IMR-90 (cell line): Measurements from ENCODE around the gene MFSD12. TPM values are rescaled to one million over a fixed set of nuclear protein-coding genes. Genes with fewer than 3 reads are reported as not detected.

ENCODE experiments used
- ATAC-seq: fragments of 200-7000 bp; cut with Tn5 transposase; 2 replicates; pipeline ENCODE4 v1.9.1; 2020; ENCODE audit warnings: low read depth, mild to moderate bottlenecking, moderate library complexity
- BruUV-seq: library from RNA; stranded (reverse); fragments of 400-500 nt; replicated peaks from 2 replicates; lab custom pipeline; 2021; lab: Mats Ljungman, UMichigan
- CTCF ChIA-PET: fragments of 300-600 bp; formaldehyde crosslinking; extraction: SDS; loops from one replicate; lab custom pipeline; 2021; ENCODE audit warnings: antibody characterized with exemption; lab: Yijun Ruan, JAX
- POLR2A ChIA-PET: fragments of 300-600 bp; sonication (Branson Sonifier 250); formaldehyde crosslinking; loops from one replicate; lab custom pipeline; 2022; ENCODE audit warnings: antibody characterized with exemption; ENCODE audit not compliant: unreplicated experiment; lab: Charles Lee
- DNase-seq: peaks from one replicate; pipeline ENCODE4 v3.0.0; 2013
- H2AFZ ChIP-seq: replicated peaks from 2 replicates; pipeline ENCODE3; 2013; ENCODE audit warnings: low read length, mild to moderate bottlenecking; ENCODE audit not compliant: poor library complexity
- H2AK5ac ChIP-seq: 2 replicates; pipeline ENCODE4 v1.6.1; 2013; ENCODE audit warnings: low read depth, low read length, inconsistent platforms
- H2AK9ac ChIP-seq: replicated peaks from 2 replicates; pipeline ENCODE3; 2013; ENCODE audit warnings: mild to moderate bottlenecking, low read depth, low read length, moderate library complexity; ENCODE audit not compliant: poor library complexity
- H2BK120ac ChIP-seq: 2 replicates; pipeline ENCODE4 v1.6.1; 2013; ENCODE audit warnings: low read depth, low read length, inconsistent platforms
- H2BK15ac ChIP-seq: 3 replicates; pipeline ENCODE4 v1.6.1; 2013; ENCODE audit warnings: low read depth, low read length, inconsistent platforms
- H2BK20ac ChIP-seq: 2 replicates; pipeline ENCODE4 v1.6.1; 2013; ENCODE audit warnings: low read depth, mild to moderate bottlenecking, inconsistent platforms, low read length, moderate library complexity
- H2BK5ac ChIP-seq: 2 replicates; pipeline ENCODE4 v1.6.1; 2013; ENCODE audit warnings: mild to moderate bottlenecking, low read depth, low read length, inconsistent platforms; ENCODE audit not compliant: poor library complexity, severe bottlenecking
- H3K14ac ChIP-seq: replicated peaks from 2 replicates; pipeline ENCODE4 v1.6.1; 2013; ENCODE audit warnings: low read depth, low read length, inconsistent platforms
- H3K18ac ChIP-seq: 2 replicates; pipeline ENCODE4 v1.6.1; 2013; ENCODE audit warnings: low read depth, low read length, control low read depth
- H3K23ac ChIP-seq: 2 replicates; pipeline ENCODE4 v1.6.1; 2013; ENCODE audit warnings: low read depth, low read length, inconsistent platforms
- H3K27ac ChIP-seq: 2 replicates; pipeline ENCODE4 v1.5.1; 2013; ENCODE audit warnings: mild to moderate bottlenecking, control low read depth, low read length; ENCODE audit not compliant: insufficient read depth
- H3K27me3 ChIP-seq: 2 replicates; pipeline ENCODE4 v1.6.1; 2013; ENCODE audit warnings: low read length; ENCODE audit not compliant: control insufficient read depth, insufficient read depth
- H3K36me3 ChIP-seq: 2 replicates; pipeline ENCODE4 v1.6.1; 2013; ENCODE audit warnings: low read length, mixed read lengths; ENCODE audit not compliant: control insufficient read depth, insufficient read depth
- H3K4ac ChIP-seq: 2 replicates; pipeline ENCODE4 v1.6.1; 2013; ENCODE audit warnings: low read depth, low read length, inconsistent platforms
- H3K4me1 ChIP-seq: 2 replicates; pipeline ENCODE4 v1.6.1; 2013; ENCODE audit warnings: low read length, mixed read lengths; ENCODE audit not compliant: control insufficient read depth, insufficient read depth
- H3K4me2 ChIP-seq: 2 replicates; pipeline ENCODE4 v1.6.1; 2013; ENCODE audit warnings: low read depth, mild to moderate bottlenecking, control low read depth, low read length, moderate library complexity
- H3K4me3 ChIP-seq: 2 replicates; pipeline ENCODE4 v1.5.1; 2013; ENCODE audit warnings: low read depth, mild to moderate bottlenecking, control low read depth, low read length, moderate library complexity; ENCODE audit not compliant: insufficient read depth
- H3K56ac ChIP-seq: 2 replicates; pipeline ENCODE4 v1.6.1; 2013; ENCODE audit warnings: low read length, inconsistent platforms; ENCODE audit not compliant: insufficient read depth; ENCODE audit errors: extremely low read depth
- H3K79me1 ChIP-seq, 2 experiments: 2 replicates each; pipeline ENCODE4 v1.6.1; 2013; ENCODE audit warnings: low read length in 2 of 2, inconsistent platforms in 1 of 2, low read depth in 1 of 2
- H3K9ac ChIP-seq: 2 replicates; pipeline ENCODE4 v1.6.1; 2013; ENCODE audit warnings: low read depth, low read length, control low read depth
- H3K9me1 ChIP-seq: 2 replicates; pipeline ENCODE4 v1.6.1; 2013; ENCODE audit warnings: low read length, inconsistent platforms; ENCODE audit not compliant: insufficient read depth
- H3K9me3 ChIP-seq: 2 replicates; pipeline ENCODE4 v1.6.1; 2013; ENCODE audit warnings: low read length; ENCODE audit not compliant: control insufficient read depth, insufficient read depth
- H4K20me1 ChIP-seq: 2 replicates; pipeline ENCODE4 v1.6.1; 2013; ENCODE audit warnings: low read length, inconsistent platforms; ENCODE audit not compliant: insufficient read depth
- H4K5ac ChIP-seq: 2 replicates; pipeline ENCODE4 v1.6.1; 2013; ENCODE audit warnings: mild to moderate bottlenecking, low read depth, low read length, control low read depth
- H4K8ac ChIP-seq, 2 experiments: 2 replicates each; pipeline ENCODE4 v1.6.1; 2013; ENCODE audit warnings: low read depth in 2 of 2, low read length in 2 of 2, control low read depth in 1 of 2, inconsistent platforms in 1 of 2
- H4K91ac ChIP-seq: 2 replicates; pipeline ENCODE4 v1.6.1; 2013; ENCODE audit warnings: low read depth, low read length, inconsistent platforms; ENCODE audit not compliant: insufficient read depth
- BHLHE40 ChIP-seq: fragments of 150-350 bp; IDR thresholded peaks from 2 replicates; pipeline ENCODE4 v1.6.1; 2016; ENCODE audit warnings: mild to moderate bottlenecking, low read depth, low read length
- CEBPB ChIP-seq: IDR thresholded peaks from 2 replicates; pipeline ENCODE4 v1.6.1; 2012; ENCODE audit warnings: low read depth, low read length, improper control_type of control experiment
- ELK1 ChIP-seq: fragments of 150-350 bp; IDR thresholded peaks from 2 replicates; pipeline ENCODE4 v1.6.1; 2016; ENCODE audit warnings: low read depth, mild to moderate bottlenecking, low read length, moderate library complexity, borderline replicate concordance
- FOS ChIP-seq: fragments of 150-350 bp; IDR thresholded peaks from 2 replicates; pipeline ENCODE4 v1.6.1; 2016; ENCODE audit warnings: low read depth, low read length
- MAFK ChIP-seq: IDR thresholded peaks from 2 replicates; pipeline ENCODE4 v1.6.1; 2012; ENCODE audit warnings: low read depth, low read length, improper control_type of control experiment
- MXI1 ChIP-seq: IDR thresholded peaks from 2 replicates; pipeline ENCODE4 v1.6.1; 2012; ENCODE audit warnings: low read depth, mild to moderate bottlenecking, low read length, moderate library complexity, borderline replicate concordance
- NFE2L2 ChIP-seq: fragments of 150-350 bp; IDR thresholded peaks from 2 replicates; pipeline ENCODE4 v1.6.1; 2016; ENCODE audit warnings: low read depth, mild to moderate bottlenecking, low read length
- RAD21 ChIP-seq: IDR thresholded peaks from 2 replicates; pipeline ENCODE4 v1.6.1; 2012; ENCODE audit warnings: low read length, improper control_type of control experiment
- RCOR1 ChIP-seq: IDR thresholded peaks from 2 replicates; pipeline ENCODE4 v1.6.1; 2012; ENCODE audit warnings: mild to moderate bottlenecking, low read length, improper control_type of control experiment; ENCODE audit not compliant: insufficient replicate concordance
- RFX5 ChIP-seq: IDR thresholded peaks from 2 replicates; pipeline ENCODE4 v1.8.0; 2012; ENCODE audit warnings: low read depth, mild to moderate bottlenecking, low read length, moderate library complexity
- USF2 ChIP-seq: fragments of 150-350 bp; IDR thresholded peaks from 2 replicates; pipeline ENCODE4 v1.6.1; 2017; ENCODE audit warnings: mild to moderate bottlenecking, antibody characterized with exemption, low read length, low read depth
- WGBS, 2 experiments: methylation state at CpG; one replicate each; pipeline versions ENCODE4 v1.1.5 to v1.1.7; 2013; ENCODE audit warnings: missing lambda C conversion rate in 2 of 2; ENCODE audit not compliant: insufficient read length in 1 of 2; ENCODE audit errors: extremely low coverage in 2 of 2; 5-methylcytosine and 5-hydroxymethylcytosine counted together
- dilution Hi-C: fragments of 300-500 bp; cut with HindIII; formaldehyde crosslinking; loops from one replicate; pipeline ENCODE4 v1.14.3; 2018; ENCODE audit warnings: low sequenced_read_pairs; ENCODE audit not compliant: unreplicated experiment
- in situ Hi-C: fragments of 300-500 bp; cut with MboI; formaldehyde crosslinking; loops from 3 replicates; pipeline ENCODE4 v1.14.3; 2019; ENCODE audit warnings: low sequenced_read_pairs, inconsistent platforms, mixed read lengths
- intact Hi-C: fragments of 100-400 bp; cut with micrococcal nuclease; formaldehyde crosslinking; loops from 2 replicates; pipeline ENCODE4 v1.10.0; 2022
- polyA plus RNA-seq, 3 experiments: library from polyadenylated mRNA; depleted of rRNA; stranded (reverse); fragments of >200 nt; gene quantifications; 2 replicates each; pipeline ENCODE4 v1.2.3, GENCODE V29; 2012; ENCODE audit warnings: low replicate concordance in 1 of 3
- total RNA-seq: library from RNA; depleted of rRNA; stranded (reverse); fragments of >200 nt; gene quantifications from 2 replicates; pipeline ENCODE4 v1.2.3, GENCODE V29; 2012

Gene MFSD12
- total and polyA plus RNA-seq, 2 of the 4 experiments (the other 2 are of a cell fraction) = 20.4 to 77.2 TPM

GRCh38 chr19:3528080-3528479 lies 29.3 kb downstream of the MFSD12 start:
- Histone ChIP-seq H2AK5ac (no peak overlapping the region), H2BK20ac (no peak overlapping the region), H3K4ac (no peak overlapping the region), H3K9me1 (peaks cover 6% of the 10 kb centered on the region; the same call in 1 of the 2 replicates), H3K23ac (no peak overlapping the region), H4K91ac (no peak overlapping the region), H3K18ac (no peak overlapping the region), H3K14ac (no peak overlapping the region), H3K4me1 (no peaks in the 10 kb centered on the region), H2BK5ac (no peak overlapping the region), H2BK15ac (no peak overlapping the region), H4K5ac (no peak overlapping the region), H4K8ac (no peak overlapping the region), H3K27ac (no peak overlapping the region), H3K4me2 (no peak overlapping the region), H4K20me1 (peaks cover 26% of the 10 kb centered on the region), H2AFZ (no peak overlapping the region), H3K9ac (no peak overlapping the region), H3K79me1 (peaks cover 20 to 38% of the 10 kb centered on the region in 2 experiments), H2AK9ac (peak overlapping the region; percentile 24), H3K36me3 (peaks cover 70% of the 10 kb centered on the region), H3K27me3 (no peaks in the 10 kb centered on the region), H3K4me3 (no peak overlapping the region), H3K56ac (no peak overlapping the region), H2BK120ac (no peak overlapping the region), H3K9me3 (no peaks in the 10 kb centered on the region)
- in situ Hi-C loops (no loop called here), dilution Hi-C loops (no loop called here), intact Hi-C loops (no loop called here)
- TF ChIP-seq CEBPB (no peak), FOS (no peak), USF2 (no peak), ELK1 (no peak), MAFK (no peak), RFX5 (no peak), RCOR1 (no peak), BHLHE40 (no peak), MXI1 (no peak), RAD21 (no peak), NFE2L2 (no peak)
- ChIA-PET POLR2A (no interaction called here), CTCF (no interaction called here)
- ATAC-seq (no peak), DNase-seq (no peak)
- WGBS, 2 experiments = 100% methylated on average over 3 of the region's 14 CpGs; no CpG with 5 or more reads in 1 of the 2 experiments
- no TSS peak for BruUV-seq
